Right lobe of liver (tissue), 6 donors: ENCODE measurements around the gene PRKCZ. TPM values are rescaled to one million over a fixed set of nuclear protein-coding genes. Genes with fewer than 3 reads are reported as not detected.
A peak's percentile ranks its signal among the peaks of the same experiment; 100 is the strongest.

Experiments used
- ATAC-seq, 4 donors: fragments of 200-7000 bp; cut with Tn5 transposase; one replicate each; pipeline ENCODE4 v1.9.1; 2020; ENCODE audit warnings: mild to moderate bottlenecking in 4 of 4, moderate library complexity in 4 of 4
- DNase-seq, 3 donors: peaks; one replicate each; pipeline ENCODE4 v3.0.0-alpha.2; 2020
- H3K27ac ChIP-seq, 3 donors: fragments of 200-600 bp; one replicate each; pipeline ENCODE4 v1.8.0; 2022
- H3K27me3 ChIP-seq, 2 donors: fragments of 200-600 bp; one replicate each; pipeline ENCODE4 v1.8.0; 2022
- H3K36me3 ChIP-seq, 4 donors: fragments of 200-600 bp; sonication (generic) in 1 of 4; one replicate each; pipeline versions ENCODE4 v1.5.1 to v1.8.0; 2017 to 2022; ENCODE audit warnings: control low read depth in 1 of 4
- H3K4me1 ChIP-seq, 4 donors: fragments of 200-600 bp; sonication (generic) in 1 of 4; one replicate each; pipeline versions ENCODE4 v1.5.1 to v1.8.0; 2017 to 2022; ENCODE audit warnings: control low read depth in 1 of 4
- H3K4me3 ChIP-seq, 3 donors: fragments of 200-600 bp; one replicate each; pipeline ENCODE4 v1.8.0; 2022
- H3K9me3 ChIP-seq, 4 donors: fragments of 200-600 bp; sonication (generic) in 1 of 4; one replicate each; pipeline versions ENCODE4 v1.5.1 to v1.8.0; 2017 to 2022; ENCODE audit warnings: control low read depth in 1 of 4
- POLR2A ChIP-seq: fragments of 450-650 bp; IDR thresholded peaks from one replicate; pipeline ENCODE4 v1.6.1; 2017; ENCODE audit warnings: antibody characterized with exemption, mild to moderate bottlenecking
- WGBS: methylation state at CpG from one replicate; pipeline ENCODE4 v1.1.6; 2018; ENCODE audit warnings: low coverage, low lambda C conversion rate; ENCODE audit not compliant: insufficient coverage; ENCODE audit errors: missing lambda C conversion rate; 5-methylcytosine and 5-hydroxymethylcytosine counted together
- intact Hi-C, 2 donors: fragments of 100-400 bp; cut with DNase I; formaldehyde crosslinking; loops; one replicate each; pipeline versions ENCODE4 v1.11.2 to v1.14.1; 2022
- total RNA-seq, 6 experiments: library from RNA; depleted of rRNA in 2 of 6; stranded (reverse); fragments of >200 nt in 2 of 6; fragmentation: NEBNext Ultra II Directional in 3 of 6; extraction: Animal tissue kit (Norgen Biotek cat#: 25700) in 3 of 6; gene quantifications; one replicate each; pipeline versions ENCODE4 v1.1.0 to v1.2.4, GENCODE V29; 2016 to 2023
- TF ChIP-seq, protein P1 (sequence below), 4 donors: fragments of 200-600 bp in 3 of 4; fragments of 450-650 bp in 1 of 4; IDR thresholded peaks; one replicate each; pipeline versions ENCODE4 v1.5.1 to v1.8.0; 2016 to 2022; ENCODE audit warnings: antibody characterized with exemption in 4 of 4, mild to moderate bottlenecking in 2 of 4
- donor health status: DM: no; HTN: yes; CAD: no.
- donor health status: DM: no; HTN: no; CAD: no.
- donor health status: DM: no; HTN: no; CAD: no.
- donor health status: DM: no; HTN: yes; CAD: no.
- donor health status: DM: no; HTN: yes; CAD: no.

PRKCZ gene
- total RNA-seq, 6 experiments from 2014 or later: 10.3 to 20.1 (median 15.8) TPM

DNA sequence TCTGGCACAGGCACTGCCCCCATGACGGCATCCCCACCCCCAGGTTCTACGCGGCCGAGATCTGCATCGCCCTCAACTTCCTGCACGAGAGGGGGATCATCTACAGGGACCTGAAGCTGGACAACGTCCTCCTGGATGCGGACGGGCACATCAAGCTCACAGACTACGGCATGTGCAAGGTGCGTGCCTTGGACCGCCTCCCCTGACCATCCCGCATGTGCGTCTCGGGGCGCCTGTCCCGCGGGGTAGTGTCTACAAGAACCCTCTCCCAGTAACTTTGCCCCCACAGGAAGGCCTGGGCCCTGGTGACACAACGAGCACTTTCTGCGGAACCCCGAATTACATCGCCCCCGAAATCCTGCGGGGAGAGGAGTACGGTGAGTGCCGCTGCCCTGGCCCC lies 121.8 kb downstream of the PRKCZ start:
- no peaks in the 10 kb centered on the region for H3K4me1 ChIP-seq
- no peaks in the 10 kb centered on the region for H3K9me3 ChIP-seq
- 100% methylated on average over 2 of the region's 26 CpGs for WGBS
- H3K27me3 ChIP-seq: no peaks in the 10 kb centered on the region
- no peak for ATAC-seq
- DNase-seq: no peak
- no peaks in the 10 kb centered on the region for H3K36me3 ChIP-seq
- no peak overlapping the region for H3K27ac ChIP-seq
- H3K4me3 ChIP-seq: no peak overlapping the region
- intact Hi-C loops: no loop called here
- TF ChIP-seq, protein P1, sequence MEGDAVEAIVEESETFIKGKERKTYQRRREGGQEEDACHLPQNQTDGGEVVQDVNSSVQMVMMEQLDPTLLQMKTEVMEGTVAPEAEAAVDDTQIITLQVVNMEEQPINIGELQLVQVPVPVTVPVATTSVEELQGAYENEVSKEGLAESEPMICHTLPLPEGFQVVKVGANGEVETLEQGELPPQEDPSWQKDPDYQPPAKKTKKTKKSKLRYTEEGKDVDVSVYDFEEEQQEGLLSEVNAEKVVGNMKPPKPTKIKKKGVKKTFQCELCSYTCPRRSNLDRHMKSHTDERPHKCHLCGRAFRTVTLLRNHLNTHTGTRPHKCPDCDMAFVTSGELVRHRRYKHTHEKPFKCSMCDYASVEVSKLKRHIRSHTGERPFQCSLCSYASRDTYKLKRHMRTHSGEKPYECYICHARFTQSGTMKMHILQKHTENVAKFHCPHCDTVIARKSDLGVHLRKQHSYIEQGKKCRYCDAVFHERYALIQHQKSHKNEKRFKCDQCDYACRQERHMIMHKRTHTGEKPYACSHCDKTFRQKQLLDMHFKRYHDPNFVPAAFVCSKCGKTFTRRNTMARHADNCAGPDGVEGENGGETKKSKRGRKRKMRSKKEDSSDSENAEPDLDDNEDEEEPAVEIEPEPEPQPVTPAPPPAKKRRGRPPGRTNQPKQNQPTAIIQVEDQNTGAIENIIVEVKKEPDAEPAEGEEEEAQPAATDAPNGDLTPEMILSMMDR (IDR thresholded peaks at IDR 0.05): no peak
- TF ChIP-seq POLR2A: no peak

DNA sequence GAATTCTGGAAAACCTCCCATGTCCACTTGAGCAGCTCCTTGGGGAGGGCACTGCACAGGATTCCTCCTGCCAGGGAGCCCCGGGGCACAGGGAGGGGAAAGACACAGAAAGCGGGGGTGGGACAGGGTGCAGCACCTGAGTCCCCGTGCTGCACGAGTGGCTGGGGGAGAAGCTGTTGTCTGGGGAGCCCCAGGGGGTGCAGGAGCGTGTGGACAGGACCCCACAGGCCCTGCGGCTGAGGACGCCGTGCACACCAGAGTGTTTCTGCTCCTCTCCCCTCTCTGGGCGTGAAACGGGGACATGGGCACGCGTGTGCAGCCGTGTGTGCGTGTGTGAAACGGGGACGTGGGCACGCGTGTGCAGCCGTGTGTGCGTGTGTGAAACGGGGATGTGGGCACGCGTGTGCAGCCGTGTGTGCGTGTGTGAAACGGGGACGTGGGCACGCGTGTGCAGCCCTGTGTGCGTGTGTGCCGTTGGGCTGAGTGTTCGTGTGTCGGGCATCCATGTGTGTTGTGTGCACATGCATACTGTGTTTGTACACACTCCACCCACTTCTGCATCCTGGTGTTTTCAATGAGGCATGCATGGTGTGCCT lies 122.4 kb downstream of the PRKCZ start:
- no peak for TF ChIP-seq POLR2A
- TF ChIP-seq, protein P1 (IDR thresholded peaks at IDR 0.05): no peak
- no peaks in the 10 kb centered on the region for H3K9me3 ChIP-seq
- no peak for DNase-seq
- 93% methylated on average over 28 of the region's 33 CpGs for WGBS
- no peaks in the 10 kb centered on the region for H3K36me3 ChIP-seq
- H3K4me3 ChIP-seq: no peak overlapping the region
- no peak for ATAC-seq
- H3K27ac ChIP-seq: no peak overlapping the region
- intact Hi-C loops: no loop called here
- H3K27me3 ChIP-seq: no peaks in the 10 kb centered on the region
- no peaks in the 10 kb centered on the region for H3K4me1 ChIP-seq

DNA sequence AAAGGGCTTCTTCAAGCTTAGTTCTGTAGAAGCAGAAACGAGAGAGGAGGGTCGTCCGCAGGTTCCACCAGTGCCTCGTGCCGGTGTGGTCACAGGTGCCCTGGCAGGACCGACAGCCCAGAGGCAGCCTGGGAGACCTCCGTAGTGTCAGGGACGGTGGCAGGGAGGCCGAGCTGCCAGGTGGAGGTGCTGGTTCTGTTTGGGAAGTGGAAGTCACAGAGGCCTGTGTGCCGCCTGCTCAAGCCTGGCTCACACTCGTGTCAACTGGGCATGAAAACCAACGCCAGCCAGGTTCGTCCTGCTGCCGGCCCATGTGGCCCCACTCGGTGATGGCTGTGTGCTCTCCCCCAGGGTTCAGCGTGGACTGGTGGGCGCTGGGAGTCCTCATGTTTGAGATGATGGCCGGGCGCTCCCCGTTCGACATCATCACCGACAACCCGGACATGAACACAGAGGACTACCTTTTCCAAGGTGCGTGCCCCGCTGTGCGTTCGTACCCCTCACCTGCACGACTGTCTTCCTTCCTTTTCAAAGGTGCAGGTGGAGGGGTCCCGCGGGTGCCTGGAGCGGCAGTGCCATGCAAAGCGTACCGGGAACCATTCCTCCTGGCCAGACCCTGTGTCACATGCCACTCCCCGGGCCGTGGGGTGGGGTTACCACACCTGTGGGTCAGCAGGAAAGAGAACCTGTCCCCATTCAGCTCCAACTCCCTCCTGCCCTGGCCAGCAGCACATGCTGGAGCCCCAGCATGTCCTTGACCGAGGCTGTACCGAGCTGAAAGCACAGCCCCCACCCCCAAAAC lies 123.5 kb downstream of the PRKCZ start:
- Histone ChIP-seq H3K27me3 (no peaks in the 10 kb centered on the region), H3K36me3 (no peaks in the 10 kb centered on the region), H3K9me3 (no peaks in the 10 kb centered on the region), H3K4me1 (no peaks in the 10 kb centered on the region), H3K4me3 (no peak overlapping the region), H3K27ac (no peak overlapping the region)
- DNase-seq (no peak), ATAC-seq (no peak)
- WGBS: 85% methylated on average over 14 of the region's 37 CpGs
- intact Hi-C loops: no loop called here
- TF ChIP-seq, protein P1 (IDR thresholded peaks at IDR 0.05): no peak
- TF ChIP-seq POLR2A: no peak

DNA sequence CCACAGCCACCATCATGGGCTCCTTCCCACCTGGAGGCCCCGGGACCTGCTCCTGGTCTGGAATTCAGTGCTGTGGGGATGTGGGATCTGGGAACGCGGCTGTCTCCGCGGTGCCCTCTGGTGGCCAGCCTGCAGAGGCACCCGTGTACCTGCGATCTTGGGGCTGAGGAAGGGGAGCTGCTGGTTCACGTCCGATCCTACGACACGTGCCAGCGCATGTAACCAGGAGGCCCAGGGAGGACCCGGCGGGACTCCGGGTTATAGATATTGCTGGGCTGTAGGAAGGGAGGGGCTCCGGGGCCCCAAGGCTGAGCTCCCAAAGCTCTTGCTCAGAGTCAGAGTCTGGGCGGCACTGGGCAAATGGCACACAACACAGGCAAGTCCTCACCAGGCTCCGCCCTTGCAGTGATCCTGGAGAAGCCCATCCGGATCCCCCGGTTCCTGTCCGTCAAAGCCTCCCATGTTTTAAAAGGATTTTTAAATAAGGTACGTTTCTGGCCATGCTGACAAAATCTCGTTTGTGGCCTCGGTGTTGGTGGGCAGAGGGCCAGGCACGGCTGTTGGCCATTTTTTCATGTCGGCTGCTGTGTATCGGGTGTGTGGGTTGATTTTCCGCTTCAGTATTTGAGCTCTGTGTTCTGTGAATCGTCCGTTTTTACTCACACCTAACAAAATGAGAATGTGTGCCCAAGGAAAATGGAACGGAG lies 124.3 kb downstream of the PRKCZ start:
- TF ChIP-seq, protein P1 (IDR thresholded peaks at IDR 0.05): peak; percentile 56 to 79 (median 75)
- TF ChIP-seq POLR2A: no peak
- Histone ChIP-seq H3K9me3 (no peaks in the 10 kb centered on the region), H3K27me3 (no peaks in the 10 kb centered on the region), H3K36me3 (no peaks in the 10 kb centered on the region), H3K27ac (no peak overlapping the region), H3K4me1 (no peaks in the 10 kb centered on the region), H3K4me3 (no peak overlapping the region)
- DNase-seq: no peak
- WGBS: 64% methylated on average over 17 of the region's 31 CpGs
- intact Hi-C loops: no loop called here
- ATAC-seq: peak; percentile 68 to 81 (median 74)
